Ovary (tissue), 3 donors: ENCODE results near the gene FRMD4A.

Source experiments
- POLR2A ChIP-seq: fragments of 450-650 bp; IDR thresholded peaks from one replicate; pipeline ENCODE4 v1.6.1; 2017; ENCODE audit warnings: antibody characterized with exemption, mild to moderate bottlenecking, moderate library complexity
- TF ChIP-seq, protein P1 (sequence below), 3 donors: fragments of 450-650 bp in 2 of 3; fragments of 200-600 bp in 1 of 3; IDR thresholded peaks; one replicate each; pipeline versions ENCODE4 v1.5.1 to v1.8.0; 2016 to 2022; ENCODE audit warnings: antibody characterized with exemption in 3 of 3, mild to moderate bottlenecking in 1 of 3
- donor health status: DM: no; HTN: no; CAD: no.

DNA sequence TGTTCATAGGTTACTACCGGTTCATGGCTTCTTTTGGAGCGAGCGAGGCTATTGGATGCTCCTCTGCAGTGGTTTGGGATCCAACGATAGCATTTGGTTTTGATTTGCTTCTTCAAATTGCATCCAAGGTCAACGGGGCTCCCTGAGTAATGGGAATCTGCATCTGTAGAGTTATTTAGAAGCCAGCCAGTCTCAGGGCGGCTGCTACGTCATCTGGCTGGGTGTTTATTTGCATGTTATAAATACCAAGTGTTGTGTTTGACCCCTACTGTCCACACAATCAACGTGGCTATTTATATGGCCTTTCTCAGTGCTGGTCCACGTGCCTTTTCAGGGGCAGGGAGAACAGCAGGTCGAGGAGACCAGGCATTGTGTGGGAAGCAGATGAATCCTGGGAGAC, 606.2 kb downstream of the FRMD4A start:
- TF ChIP-seq, protein P1, sequence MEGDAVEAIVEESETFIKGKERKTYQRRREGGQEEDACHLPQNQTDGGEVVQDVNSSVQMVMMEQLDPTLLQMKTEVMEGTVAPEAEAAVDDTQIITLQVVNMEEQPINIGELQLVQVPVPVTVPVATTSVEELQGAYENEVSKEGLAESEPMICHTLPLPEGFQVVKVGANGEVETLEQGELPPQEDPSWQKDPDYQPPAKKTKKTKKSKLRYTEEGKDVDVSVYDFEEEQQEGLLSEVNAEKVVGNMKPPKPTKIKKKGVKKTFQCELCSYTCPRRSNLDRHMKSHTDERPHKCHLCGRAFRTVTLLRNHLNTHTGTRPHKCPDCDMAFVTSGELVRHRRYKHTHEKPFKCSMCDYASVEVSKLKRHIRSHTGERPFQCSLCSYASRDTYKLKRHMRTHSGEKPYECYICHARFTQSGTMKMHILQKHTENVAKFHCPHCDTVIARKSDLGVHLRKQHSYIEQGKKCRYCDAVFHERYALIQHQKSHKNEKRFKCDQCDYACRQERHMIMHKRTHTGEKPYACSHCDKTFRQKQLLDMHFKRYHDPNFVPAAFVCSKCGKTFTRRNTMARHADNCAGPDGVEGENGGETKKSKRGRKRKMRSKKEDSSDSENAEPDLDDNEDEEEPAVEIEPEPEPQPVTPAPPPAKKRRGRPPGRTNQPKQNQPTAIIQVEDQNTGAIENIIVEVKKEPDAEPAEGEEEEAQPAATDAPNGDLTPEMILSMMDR (IDR thresholded peaks at IDR 0.05) = no peak
- no peak for TF ChIP-seq POLR2A
